Uterus (tissue), 2 donors: Measurements from ENCODE around the gene RAB3GAP1.
"Not testable (repeated sequence)": the region's sequence is repeated elsewhere in the genome, so short reads cannot be mapped to it uniquely, and the experiment has no call there.

ENCODE experiments used
- CTCF ChIP-seq, 4 experiments: fragments of 200-600 bp in 2 of 4; fragments of 450-650 bp in 2 of 4; sonication (generic) in 2 of 4; IDR thresholded peaks; one replicate each; pipeline ENCODE4 v1.5.1; 2016 to 2019; ENCODE audit warnings: antibody characterized with exemption in 4 of 4, mild to moderate bottlenecking in 2 of 4, moderate library complexity in 1 of 4
- POLR2A ChIP-seq, 2 donors: fragments of 450-650 bp; IDR thresholded peaks; one replicate each; pipeline ENCODE4 v1.6.1; 2016; ENCODE audit warnings: antibody characterized with exemption in 2 of 2, mild to moderate bottlenecking in 1 of 2, moderate library complexity in 1 of 2

- not testable (repeated sequence) for TF ChIP-seq CTCF, POLR2A (IDR thresholded peaks at IDR 0.05)
Observed at GRCh38 chr2:135033216-135033615, 18.9 kb upstream of the RAB3GAP1 start.
